HL-60 (cell line): Measurements from ENCODE around the gene MGME1.
"Not testable (repeated sequence)": the region's sequence is repeated elsewhere in the genome, so short reads cannot be mapped to it uniquely, and the experiment has no call there.

Source experiments
- DNase-seq, 2 experiments: peaks; one replicate each; pipeline ENCODE4 v3.0.0-alpha.2; 2010 to 2020; ENCODE audit warnings: low read depth in 1 of 2, low spot score in 1 of 2
- H3K27ac ChIP-seq: fragments of 250-450 bp; sonication (Bioruptor Pico); replicated peaks from 2 replicates; pipeline ENCODE4 v1.5.1; 2020; ENCODE audit warnings: mild to moderate bottlenecking, moderate library complexity
- H3K27me3 ChIP-seq: fragments of 250-450 bp; sonication (Bioruptor Pico); 2 replicates; pipeline ENCODE4 v1.5.1; 2021; ENCODE audit warnings: mild to moderate bottlenecking, moderate library complexity; ENCODE audit not compliant: insufficient read depth, poor library complexity, severe bottlenecking
- H3K4me3 ChIP-seq: replicated peaks from 2 replicates; pipeline ENCODE4 v1.5.1; 2011; ENCODE audit warnings: mild to moderate bottlenecking, control low read depth, low read length; ENCODE audit not compliant: insufficient read depth
- CTCF ChIP-seq: IDR thresholded peaks from one replicate; pipeline ENCODE4 v1.5.1; 2011; ENCODE audit warnings: low read length, control low read depth, inconsistent platforms; ENCODE audit not compliant: insufficient read depth
- GABPA ChIP-seq: IDR thresholded peaks from 2 replicates; pipeline ENCODE4 v1.6.1; 2012; ENCODE audit warnings: low read depth
- POLR2AphosphoS5 ChIP-seq: IDR thresholded peaks from 2 replicates; pipeline ENCODE4 v1.6.1; 2012; ENCODE audit warnings: low read depth
- SPI1 ChIP-seq: IDR thresholded peaks from 2 replicates; pipeline ENCODE4 v1.6.1; 2012; ENCODE audit warnings: low read depth, mild to moderate bottlenecking, borderline replicate concordance
- TF ChIP-seq, protein P1 (sequence below): IDR thresholded peaks from 2 replicates; pipeline ENCODE4 v1.6.1; 2012; ENCODE audit warnings: low read depth; ENCODE audit not compliant: insufficient replicate concordance

MGME1 gene

DNA sequence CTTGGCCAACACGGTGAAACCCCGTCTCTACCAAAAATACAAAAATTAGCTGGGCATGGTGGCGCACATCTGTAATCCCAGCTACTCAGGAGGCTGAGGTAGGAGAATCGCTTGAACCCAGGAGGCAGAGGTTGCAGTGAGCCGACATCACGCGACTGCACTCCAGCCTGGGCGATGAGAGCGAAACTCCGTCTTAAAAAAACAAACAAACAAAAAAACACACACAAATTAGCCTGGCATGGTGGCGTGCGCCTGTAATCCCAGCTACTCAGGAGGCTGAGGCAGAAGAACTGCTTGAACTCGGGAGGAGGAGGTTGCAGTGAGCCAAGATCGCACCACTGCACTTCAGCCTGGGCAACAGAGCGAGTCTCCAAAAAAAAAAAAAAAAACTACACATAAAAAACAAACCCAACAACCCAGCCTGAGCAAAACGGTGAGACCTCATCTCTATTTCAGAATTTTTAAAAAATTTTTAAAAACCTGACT lies 8.4 kb upstream of the MGME1 start:
- peak overlapping the region; percentile 2; the same call in 1 of the 2 replicates for H3K27ac ChIP-seq
- not testable (repeated sequence) for H3K4me3 ChIP-seq, H3K27me3 ChIP-seq, DNase-seq

DNA sequence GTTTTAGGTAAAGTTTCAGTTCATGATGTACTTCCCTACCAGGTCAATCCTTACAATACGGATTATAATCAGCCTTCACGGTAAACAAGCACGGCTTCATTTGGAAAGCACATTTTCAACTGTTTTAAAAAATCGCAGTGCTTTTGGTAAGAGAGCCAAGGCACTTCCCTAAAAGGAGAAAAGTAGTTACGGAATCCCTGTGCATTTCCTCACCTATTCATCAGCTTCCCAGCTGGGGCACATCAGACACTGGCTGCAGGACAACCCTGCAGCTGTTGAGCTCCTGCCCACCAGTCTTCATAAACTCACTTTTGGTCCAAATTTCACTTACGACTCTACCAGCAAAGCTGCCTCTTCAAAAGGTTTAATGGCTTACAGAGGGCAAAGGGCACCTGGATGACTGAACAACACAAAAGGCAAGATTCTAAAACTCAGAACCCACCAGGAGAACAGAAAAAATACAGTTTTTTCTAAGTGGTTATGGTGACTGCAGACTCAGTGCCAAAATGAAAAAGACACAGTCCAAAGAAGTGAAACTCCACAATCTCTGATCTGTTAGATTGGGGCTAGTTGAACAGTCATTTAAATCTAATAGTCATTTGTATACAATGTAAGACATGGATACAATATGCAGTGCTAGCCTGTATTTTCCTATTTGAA lies 7.8 kb upstream of the MGME1 start:
- H3K4me3 ChIP-seq = no peak overlapping the region
- no peaks in the 10 kb centered on the region for H3K27me3 ChIP-seq
- H3K27ac ChIP-seq = no peak overlapping the region; the same call in 1 of the 2 replicates
- peak; percentile 28; the same call in 1 of the 2 replicates for TF ChIP-seq POLR2AphosphoS5
- TF ChIP-seq, protein P1, sequence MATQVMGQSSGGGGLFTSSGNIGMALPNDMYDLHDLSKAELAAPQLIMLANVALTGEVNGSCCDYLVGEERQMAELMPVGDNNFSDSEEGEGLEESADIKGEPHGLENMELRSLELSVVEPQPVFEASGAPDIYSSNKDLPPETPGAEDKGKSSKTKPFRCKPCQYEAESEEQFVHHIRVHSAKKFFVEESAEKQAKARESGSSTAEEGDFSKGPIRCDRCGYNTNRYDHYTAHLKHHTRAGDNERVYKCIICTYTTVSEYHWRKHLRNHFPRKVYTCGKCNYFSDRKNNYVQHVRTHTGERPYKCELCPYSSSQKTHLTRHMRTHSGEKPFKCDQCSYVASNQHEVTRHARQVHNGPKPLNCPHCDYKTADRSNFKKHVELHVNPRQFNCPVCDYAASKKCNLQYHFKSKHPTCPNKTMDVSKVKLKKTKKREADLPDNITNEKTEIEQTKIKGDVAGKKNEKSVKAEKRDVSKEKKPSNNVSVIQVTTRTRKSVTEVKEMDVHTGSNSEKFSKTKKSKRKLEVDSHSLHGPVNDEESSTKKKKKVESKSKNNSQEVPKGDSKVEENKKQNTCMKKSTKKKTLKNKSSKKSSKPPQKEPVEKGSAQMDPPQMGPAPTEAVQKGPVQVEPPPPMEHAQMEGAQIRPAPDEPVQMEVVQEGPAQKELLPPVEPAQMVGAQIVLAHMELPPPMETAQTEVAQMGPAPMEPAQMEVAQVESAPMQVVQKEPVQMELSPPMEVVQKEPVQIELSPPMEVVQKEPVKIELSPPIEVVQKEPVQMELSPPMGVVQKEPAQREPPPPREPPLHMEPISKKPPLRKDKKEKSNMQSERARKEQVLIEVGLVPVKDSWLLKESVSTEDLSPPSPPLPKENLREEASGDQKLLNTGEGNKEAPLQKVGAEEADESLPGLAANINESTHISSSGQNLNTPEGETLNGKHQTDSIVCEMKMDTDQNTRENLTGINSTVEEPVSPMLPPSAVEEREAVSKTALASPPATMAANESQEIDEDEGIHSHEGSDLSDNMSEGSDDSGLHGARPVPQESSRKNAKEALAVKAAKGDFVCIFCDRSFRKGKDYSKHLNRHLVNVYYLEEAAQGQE = no peak
- TF ChIP-seq SPI1 = peak; percentile 86
- DNase-seq = peak in 1 of 2 experiments; percentile 47

DNA sequence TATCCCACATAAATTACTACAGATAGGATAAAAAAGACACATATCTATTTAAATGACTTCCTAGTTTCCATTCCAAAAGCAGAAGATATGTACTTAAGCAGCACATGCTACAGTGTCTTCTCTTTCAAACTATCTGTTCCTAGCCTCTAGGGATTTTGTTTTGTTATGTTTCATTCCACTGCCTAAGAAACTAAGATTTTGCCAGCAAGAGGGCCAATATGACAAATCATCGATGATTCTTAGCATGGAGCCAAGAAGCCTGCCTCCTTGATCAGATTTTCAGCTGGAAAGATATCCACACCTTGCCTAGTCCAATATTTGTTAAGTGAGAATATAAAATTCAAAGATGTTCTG lies 7.3 kb upstream of the MGME1 start:
- Histone ChIP-seq H3K27ac (peak overlapping the region; percentile 31; the same call in 1 of the 2 replicates), H3K4me3 (no peak overlapping the region), H3K27me3 (no peaks in the 10 kb centered on the region)
- DNase-seq = no peak
- TF ChIP-seq SPI1 = no peak
- TF ChIP-seq, protein P1 = no peak
- TF ChIP-seq GABPA = no peak
- no peak for TF ChIP-seq CTCF
- no peak for TF ChIP-seq POLR2AphosphoS5

- no peaks in the 10 kb centered on the region for H3K27me3 ChIP-seq
- H3K27ac ChIP-seq = 0 out of 2 replicates have a peak overlapping the region, but pooled peaks have one; percentile 4
- DNase-seq = no peak
- no peak overlapping the region for H3K4me3 ChIP-seq
- TF ChIP-seq SPI1 (no peak), POLR2AphosphoS5 (peak; percentile 22; the same call in 1 of the 2 replicates)
Measured at GRCh38 chr20:17963114-17963897, 5.5 kb upstream of the MGME1 start.

DNA sequence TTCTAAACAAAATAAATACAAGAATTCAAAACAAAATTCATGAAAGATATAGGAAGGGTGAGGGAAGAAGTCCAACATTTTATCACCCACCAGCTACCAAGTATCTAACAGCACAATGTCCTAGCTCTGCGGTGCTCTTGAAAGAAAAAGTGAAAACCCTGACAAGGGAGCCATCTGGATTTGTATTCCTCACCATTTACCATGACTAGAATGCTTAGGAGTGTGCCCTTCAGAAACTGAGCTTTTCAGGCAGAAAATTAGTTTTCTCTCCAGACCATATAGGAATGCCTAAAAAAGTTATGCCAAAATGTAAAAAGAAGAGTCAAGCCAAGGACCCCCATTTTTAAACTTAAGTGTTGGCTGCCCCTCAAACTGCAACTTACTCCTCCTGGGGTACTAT lies 4.7 kb upstream of the MGME1 start:
- Histone ChIP-seq H3K4me3 (no peak overlapping the region), H3K27ac (0 out of 2 replicates have a peak overlapping the region, but pooled peaks have one; percentile 32), H3K27me3 (no peaks in the 10 kb centered on the region)
- TF ChIP-seq SPI1 (no peak), GABPA (no peak), POLR2AphosphoS5 (no peak), CTCF (no peak)
- TF ChIP-seq, protein P1 = no peak
- no peak for DNase-seq
